ENCODE data around the gene KLF13.

KLF13 gene

GRCh38 chr15:31373970-31374369 is 47.3 kb downstream of the KLF13 start:
- H3K27ac ChIP-seq (replicated peaks), result no peak overlapping the region
- no peaks in the 10 kb centered on the region for H3K27me3 ChIP-seq (ENCODE audit: insufficient read depth, poor library complexity, severe bottlenecking)
- DNase-seq (ENCODE audit: low read depth in 1 of 2, low spot score in 1 of 2), result no peak
- TF ChIP-seq GABPA (IDR thresholded peaks at IDR 0.05; ENCODE audit: low read depth) (no peak), CTCF (IDR thresholded peaks at IDR 0.05; ENCODE audit: insufficient read depth, low read length) (no peak), REST (IDR thresholded peaks at IDR 0.05; ENCODE audit: insufficient replicate concordance, low read depth) (no peak), POLR2AphosphoS5 (IDR thresholded peaks at IDR 0.05; ENCODE audit: low read depth) (no peak), SPI1 (IDR thresholded peaks at IDR 0.05; ENCODE audit: borderline replicate concordance, low read depth) (no peak)
- no peak overlapping the region for H3K4me3 ChIP-seq (replicated peaks; ENCODE audit: insufficient read depth, low read length)

GRCh38 chr15:31374489-31374888 is 47.9 kb downstream of the KLF13 start:
- Histone ChIP-seq H3K27me3 (ENCODE audit: insufficient read depth, poor library complexity, severe bottlenecking) (no peaks in the 10 kb centered on the region), H3K27ac (replicated peaks) (no peak overlapping the region), H3K4me3 (replicated peaks; ENCODE audit: insufficient read depth, low read length) (no peak overlapping the region)
- TF ChIP-seq CTCF (IDR thresholded peaks at IDR 0.05; ENCODE audit: insufficient read depth, low read length) (no peak), POLR2AphosphoS5 (IDR thresholded peaks at IDR 0.05; ENCODE audit: low read depth) (no peak), SPI1 (IDR thresholded peaks at IDR 0.05; ENCODE audit: borderline replicate concordance, low read depth) (no peak), GABPA (IDR thresholded peaks at IDR 0.05; ENCODE audit: low read depth) (no peak), REST (IDR thresholded peaks at IDR 0.05; ENCODE audit: insufficient replicate concordance, low read depth) (no peak)
- no peak for DNase-seq (ENCODE audit: low read depth in 1 of 2, low spot score in 1 of 2)

- Histone ChIP-seq H3K27me3 (ENCODE audit: insufficient read depth, poor library complexity, severe bottlenecking) (no peaks in the 10 kb centered on the region), H3K27ac (replicated peaks) (no peak overlapping the region), H3K4me3 (replicated peaks; ENCODE audit: insufficient read depth, low read length) (no peak overlapping the region)
- TF ChIP-seq CTCF (IDR thresholded peaks at IDR 0.05; ENCODE audit: insufficient read depth, low read length) (no peak), REST (IDR thresholded peaks at IDR 0.05; ENCODE audit: insufficient replicate concordance, low read depth) (no peak), SPI1 (IDR thresholded peaks at IDR 0.05; ENCODE audit: borderline replicate concordance, low read depth) (no peak), POLR2AphosphoS5 (IDR thresholded peaks at IDR 0.05; ENCODE audit: low read depth) (no peak), GABPA (IDR thresholded peaks at IDR 0.05; ENCODE audit: low read depth) (no peak)
- no peak for DNase-seq (ENCODE audit: low read depth in 1 of 2, low spot score in 1 of 2)
Observed at GRCh38 chr15:31374986-31375385, 48.4 kb downstream of the KLF13 start.

All from HL-60 (cell line).